GM19025 (cell line): ENCODE data around the gene CCDC154.

Experiments used
- ATAC-seq: cut with Tn5 transposase; IDR thresholded peaks from one replicate; pipeline ENCODE4 v1.9.1; 2021; ENCODE audit warnings: mild to moderate bottlenecking, low read depth, moderate library complexity; ENCODE audit not compliant: unreplicated experiment

Gene CCDC154

DNA sequence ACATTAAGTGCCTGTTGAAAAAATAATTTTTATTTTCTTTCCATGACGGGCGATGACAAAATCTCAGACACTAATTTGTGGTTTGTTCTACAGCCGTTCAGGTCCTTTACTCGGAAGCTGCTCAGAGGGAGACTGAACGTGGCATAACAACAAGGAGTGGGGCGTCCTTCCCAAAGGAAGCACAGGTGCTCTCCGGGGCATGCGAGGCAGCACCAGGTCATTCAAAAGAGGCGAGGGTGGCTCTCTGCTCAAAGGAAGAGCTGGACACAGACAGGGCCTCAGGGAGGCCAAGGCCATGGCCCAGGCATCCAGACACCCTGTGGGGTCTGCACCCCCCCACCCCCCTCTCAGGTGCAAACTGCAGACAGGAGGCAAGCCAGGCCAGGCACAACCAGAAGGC, 46.0 kb downstream of the CCDC154 start:
- no peak for ATAC-seq

DNA sequence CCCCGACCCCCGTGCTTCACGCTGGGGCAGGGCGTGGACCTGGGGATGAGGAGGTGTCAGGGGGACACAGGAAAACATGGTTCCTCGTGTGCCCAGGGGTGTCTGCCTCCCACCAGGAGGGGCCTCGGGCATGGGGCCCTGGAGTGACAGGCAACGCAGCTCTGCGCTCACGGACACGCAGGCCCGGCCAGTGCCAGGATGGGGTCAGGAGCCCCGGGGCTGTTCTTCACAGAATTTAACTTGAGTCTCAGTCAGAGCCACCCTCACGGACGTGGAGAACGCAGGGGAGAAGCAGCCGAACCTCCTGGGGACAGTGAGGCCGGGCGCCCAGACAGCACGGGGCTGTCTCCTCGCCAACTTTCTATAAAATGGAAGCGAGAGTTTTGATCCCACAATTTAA, 46.6 kb downstream of the CCDC154 start:
- ATAC-seq = no peak

DNA sequence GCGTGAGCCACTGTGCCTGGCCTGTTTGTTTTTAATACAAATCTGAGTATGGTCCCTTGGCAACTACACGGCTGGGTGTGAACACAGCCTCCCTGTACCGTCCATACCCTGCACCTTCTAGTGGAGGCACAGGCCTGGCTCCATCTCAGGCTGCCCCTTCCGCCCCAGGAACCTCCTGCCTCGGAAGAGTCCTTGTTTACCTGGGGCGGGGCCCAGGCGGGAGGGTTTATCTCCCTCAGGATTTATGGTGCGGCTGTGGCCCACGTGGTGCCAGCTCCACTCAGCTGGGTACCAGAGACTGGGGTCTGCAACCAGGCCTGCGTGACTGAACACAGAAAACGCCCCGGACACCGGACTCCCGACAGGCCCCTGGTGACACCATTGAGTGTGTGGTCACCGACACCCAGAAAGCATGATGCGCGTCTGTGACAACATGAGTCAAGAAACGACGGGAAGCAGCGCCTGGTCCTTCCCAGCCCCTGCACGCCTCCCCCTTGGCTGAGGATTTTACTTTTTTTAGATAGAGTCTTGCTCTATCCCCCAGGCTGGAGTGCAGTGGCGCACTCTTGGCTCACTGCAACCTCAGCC, 48.8 kb downstream of the CCDC154 start:
- no peak for ATAC-seq

DNA sequence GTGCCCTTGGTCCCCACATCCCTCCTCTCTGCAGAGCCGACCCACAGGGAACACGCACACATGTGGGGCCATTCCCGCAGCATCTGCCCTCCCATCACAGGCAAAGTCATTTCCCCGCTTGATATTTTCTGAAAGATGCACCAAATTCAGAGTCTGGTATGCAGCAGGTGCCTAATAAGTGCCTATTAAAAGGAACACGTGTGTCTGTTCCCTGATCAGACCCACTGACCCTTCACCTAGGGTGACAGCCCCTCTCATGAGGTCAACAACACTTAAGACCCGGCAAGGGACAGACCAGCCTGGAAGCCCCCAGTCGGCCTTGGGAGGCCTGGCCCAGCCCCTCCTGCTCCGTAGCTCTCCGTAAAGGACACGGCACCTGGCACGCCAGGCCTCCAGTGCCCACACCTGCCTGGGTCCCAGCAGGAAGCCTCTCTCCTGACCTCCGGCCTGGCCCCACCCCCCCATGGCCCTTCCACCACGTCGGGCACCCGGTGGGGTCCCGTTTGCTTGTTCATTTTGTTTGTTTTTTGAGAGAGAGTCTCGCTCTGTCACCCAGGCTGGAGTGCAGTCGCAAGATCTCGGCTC, 49.9 kb downstream of the CCDC154 start:
- ATAC-seq = no peak

DNA sequence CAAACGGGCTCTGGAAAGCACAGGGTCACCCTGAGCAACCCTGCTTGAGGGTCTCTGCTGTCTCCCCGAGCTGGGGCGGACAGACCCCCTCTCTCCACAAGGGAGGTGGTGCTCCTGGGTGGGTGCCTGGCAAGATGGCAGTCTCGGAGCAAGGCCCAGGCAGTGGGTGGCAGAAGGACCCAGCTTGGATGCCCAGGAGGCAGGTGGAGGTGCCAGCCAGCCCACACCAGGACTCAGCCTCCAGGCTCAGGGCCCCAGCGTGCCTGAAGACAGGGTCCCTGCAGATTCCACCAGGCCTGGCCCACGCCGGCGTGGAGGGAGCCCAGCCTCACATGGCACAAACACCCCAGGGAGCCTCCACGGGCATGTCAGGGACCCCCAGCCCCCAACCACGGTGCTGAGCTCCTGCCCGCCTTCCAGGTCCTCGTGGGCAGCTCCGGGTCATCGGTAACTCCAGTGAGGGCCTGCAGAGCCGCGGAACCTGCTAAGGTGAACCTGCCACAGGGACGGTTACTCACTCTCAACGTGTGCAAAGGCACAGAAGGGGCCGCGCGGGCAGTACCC, 50.7 kb downstream of the CCDC154 start:
- no peak for ATAC-seq

DNA sequence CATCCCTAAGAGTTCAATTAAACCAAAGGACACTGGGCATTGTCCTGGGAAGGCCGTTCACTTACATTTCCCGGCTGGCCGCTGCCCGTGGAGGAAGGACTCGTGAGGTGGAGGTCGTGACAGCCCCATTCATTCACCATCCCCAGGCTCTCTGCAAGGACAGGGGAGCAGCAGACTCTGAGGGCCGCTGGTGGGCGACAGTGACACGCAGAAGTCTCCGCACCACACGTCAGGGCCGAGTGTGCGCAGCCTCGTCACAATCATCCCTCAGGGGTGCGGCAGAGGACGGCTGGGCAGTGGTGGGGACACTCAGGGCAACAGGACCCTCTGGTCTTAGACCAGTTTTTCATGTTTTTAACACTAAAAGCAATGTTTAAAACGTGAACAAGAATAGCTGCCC, 51.5 kb downstream of the CCDC154 start:
- no peak for ATAC-seq

DNA sequence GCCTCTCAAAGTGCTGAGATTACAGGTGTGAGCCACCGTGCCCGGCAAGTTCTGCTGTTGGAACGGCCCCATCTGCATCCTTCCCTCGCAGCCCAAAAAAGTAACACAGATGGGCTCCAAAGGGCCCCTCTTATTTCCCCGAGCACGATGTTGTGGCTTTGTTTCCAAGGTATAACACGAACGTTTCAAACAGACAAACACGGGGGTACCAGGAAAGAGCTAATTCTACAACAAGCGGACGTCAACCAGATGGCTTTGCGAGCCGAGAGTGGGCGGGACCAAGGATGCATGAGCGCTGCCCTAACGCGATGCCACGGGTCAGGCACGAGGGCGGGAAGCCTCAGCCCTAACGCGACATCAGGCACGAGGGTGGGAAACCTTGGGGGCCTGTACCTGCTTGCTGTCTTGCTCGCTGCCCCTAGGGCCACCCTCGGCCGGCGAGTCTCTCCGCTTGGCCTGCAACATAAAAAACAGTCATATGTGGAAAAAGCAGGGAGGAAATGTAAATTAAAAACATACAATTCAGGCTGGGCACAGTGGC, 54.0 kb downstream of the CCDC154 start:
- ATAC-seq = no peak

DNA sequence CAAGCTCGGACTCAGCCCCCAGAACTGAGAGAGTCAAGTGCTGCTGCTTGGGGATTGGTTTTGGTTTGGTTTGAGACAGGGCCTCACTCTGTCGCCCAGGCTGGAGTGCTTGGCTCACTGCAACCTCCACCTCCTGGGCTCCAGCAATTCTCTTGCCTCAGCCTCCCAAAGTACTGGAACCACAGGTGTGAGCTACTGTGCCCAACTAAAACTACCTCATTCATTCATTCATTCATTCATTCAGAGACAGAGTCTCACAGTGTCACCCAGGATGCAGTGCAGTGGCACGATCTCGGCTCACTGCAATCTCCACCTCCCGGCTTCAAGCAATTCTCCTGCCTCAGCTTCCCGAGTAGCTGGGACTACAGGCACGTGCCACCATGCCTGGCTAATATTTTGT, 54.6 kb downstream of the CCDC154 start:
- no peak for ATAC-seq

DNA sequence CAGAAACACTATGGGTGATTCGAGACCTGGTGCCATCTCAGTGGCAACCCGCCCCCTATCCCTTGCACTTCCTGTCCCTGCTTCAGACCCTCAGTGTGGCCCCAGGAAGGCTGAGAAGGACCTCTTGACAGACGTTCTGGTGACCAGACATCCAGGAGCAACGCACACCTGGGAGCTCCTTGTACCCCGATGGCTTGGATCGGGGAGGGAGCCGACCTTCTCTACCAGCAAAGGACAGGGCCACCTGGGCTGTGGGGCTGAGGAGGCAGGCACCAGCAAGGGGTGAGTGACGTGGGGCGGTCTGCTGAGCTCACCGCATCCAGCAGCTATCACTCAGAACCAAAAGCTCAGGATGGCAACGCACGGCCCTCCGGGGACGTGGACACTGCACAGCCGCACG, 57.0 kb downstream of the CCDC154 start:
- no peak for ATAC-seq

DNA sequence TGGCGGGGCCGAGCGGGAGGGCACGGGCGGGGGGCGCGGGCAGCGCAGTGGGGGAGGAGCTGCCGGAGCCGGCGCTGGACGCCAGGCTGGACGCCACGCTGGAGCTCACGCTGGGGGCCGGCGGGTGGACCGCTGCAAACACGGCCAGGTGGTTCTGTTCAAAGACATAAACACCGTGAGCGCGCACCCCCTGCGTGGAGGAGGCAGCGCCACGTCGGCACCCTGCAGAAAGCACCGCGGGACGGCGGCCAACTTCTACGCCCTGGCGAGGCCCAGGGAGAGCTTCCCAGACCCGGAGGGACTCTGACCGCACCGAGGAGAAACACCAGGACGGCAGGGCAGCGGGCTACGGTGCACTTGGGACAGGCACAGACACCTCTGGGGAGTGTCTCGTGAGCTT, 59.1 kb downstream of the CCDC154 start:
- ATAC-seq = no peak
